Activated T-helper 1 cell treated with anti-CD3 and anti-CD28 coated beads, Interleukin-12 subunit alpha, Interleukin-12 subunit beta, Interleukin-2, Interleukin-4 antibody, amounts not matched to agents 30 ng/mL and 10 ng/mL and 1 ng/mL, durations not matched to agents 14 hours and 24 hours and 36 hours (primary cell): Measurements from ENCODE around the gene DOCK4. TPM values are rescaled to one million over a fixed set of nuclear protein-coding genes. Genes with fewer than 3 reads are reported as not detected.

Experiments
- DNase-seq: peaks from one replicate; pipeline ENCODE4 v3.0.0; 2021; ENCODE audit warnings: low spot score
- H3K27ac Mint-ChIP-seq: one replicate; pipeline ENCODE4 v1.8.0; 2021; ENCODE audit warnings: mild to moderate bottlenecking, mixed read lengths
- H3K27me3 Mint-ChIP-seq: one replicate; pipeline ENCODE4 v1.8.0; 2022; ENCODE audit warnings: mild to moderate bottlenecking, moderate library complexity, mixed read lengths; ENCODE audit not compliant: insufficient read depth
- H3K36me3 Mint-ChIP-seq: one replicate; pipeline ENCODE4 v1.8.0; 2021; ENCODE audit warnings: low read depth, mixed read lengths
- H3K4me1 Mint-ChIP-seq: one replicate; pipeline ENCODE4 v1.8.0; 2021; ENCODE audit warnings: low read depth, mixed read lengths
- H3K4me3 Mint-ChIP-seq: one replicate; pipeline ENCODE4 v1.8.0; 2021; ENCODE audit warnings: mild to moderate bottlenecking, moderate library complexity, mixed read lengths
- H3K9me3 Mint-ChIP-seq: one replicate; pipeline ENCODE4 v1.8.0; 2021; ENCODE audit warnings: mixed read lengths
- intact Hi-C: fragments of 100-400 bp; cut with micrococcal nuclease; formaldehyde crosslinking; loops from one replicate; pipeline ENCODE4 v1.15.1; 2024
- total RNA-seq: library from RNA; stranded (reverse); gene quantifications from 2 replicates; pipeline ENCODE4 v1.2.3, GENCODE V29; 2022

Gene DOCK4
- total RNA-seq, 1 donor from 2014 or later = 0.31 TPM

DNA sequence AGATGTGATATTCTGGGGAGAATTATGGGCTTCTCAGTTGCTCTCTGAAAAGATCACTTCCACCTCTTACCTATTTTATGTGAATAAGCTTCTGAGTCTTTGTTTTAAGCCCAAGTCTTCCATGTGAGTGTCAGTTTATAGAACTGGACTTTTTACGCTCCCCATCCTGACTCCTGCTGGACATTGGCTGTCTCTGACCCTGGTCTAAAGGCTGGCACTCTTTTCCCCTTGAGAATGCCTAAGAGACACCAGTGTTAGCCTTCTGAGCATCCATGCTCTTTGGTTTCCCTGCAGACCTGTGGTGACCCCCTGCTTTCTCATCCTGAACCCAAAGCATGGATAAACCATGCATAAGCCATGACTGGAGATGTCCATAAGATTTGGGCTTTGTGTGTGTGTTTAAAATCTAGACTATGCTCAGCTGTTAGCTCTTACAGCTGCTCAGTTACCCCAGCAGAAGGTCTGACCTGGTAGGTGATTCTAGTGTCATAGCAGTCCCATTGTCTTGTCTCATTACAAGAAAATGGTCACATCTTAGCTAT is 495.3 kb downstream of the DOCK4 start:
- no peaks in the 10 kb centered on the region for H3K9me3 Mint-ChIP-seq
- intact Hi-C loops = no loop called here
- no peak overlapping the region for H3K4me3 Mint-ChIP-seq
- H3K27ac Mint-ChIP-seq = no peak overlapping the region
- no peaks in the 10 kb centered on the region for H3K4me1 Mint-ChIP-seq
- no peaks in the 10 kb centered on the region for H3K36me3 Mint-ChIP-seq
- H3K27me3 Mint-ChIP-seq = peaks cover 3% of the 10 kb centered on the region
- no peak for DNase-seq

DNA sequence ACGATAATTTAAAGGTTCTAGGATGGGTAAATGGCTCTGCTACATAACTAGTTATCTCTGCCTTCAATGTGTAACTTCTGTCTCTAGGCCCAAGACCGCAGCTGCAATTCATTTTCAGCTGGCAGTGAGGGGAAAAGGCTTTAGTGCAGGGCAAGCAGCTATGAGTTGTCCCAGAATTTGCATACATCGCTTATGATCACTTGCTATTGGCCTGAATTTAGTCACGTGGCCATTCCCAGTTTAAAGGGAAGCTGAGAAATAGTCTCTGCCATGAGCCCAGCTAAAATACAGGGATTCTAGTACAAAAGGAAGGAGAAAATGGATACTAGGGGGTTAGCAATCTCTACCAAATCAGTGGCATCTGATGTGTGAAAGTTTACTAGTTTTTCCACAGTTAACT is 498.1 kb downstream of the DOCK4 start:
- Mint-ChIP-seq H3K9me3 (no peaks in the 10 kb centered on the region), H3K27ac (no peak overlapping the region), H3K4me3 (no peak overlapping the region), H3K27me3 (peaks cover 3% of the 10 kb centered on the region), H3K36me3 (no peaks in the 10 kb centered on the region), H3K4me1 (no peaks in the 10 kb centered on the region)
- intact Hi-C loops = no loop called here
- no peak for DNase-seq

- no peaks in the 10 kb centered on the region for H3K9me3 Mint-ChIP-seq
- no peak for DNase-seq
- H3K36me3 Mint-ChIP-seq = no peaks in the 10 kb centered on the region
- intact Hi-C loops = no loop called here
- H3K4me3 Mint-ChIP-seq = no peak overlapping the region
- H3K27ac Mint-ChIP-seq = no peak overlapping the region
- H3K27me3 Mint-ChIP-seq = no peaks in the 10 kb centered on the region
- no peaks in the 10 kb centered on the region for H3K4me1 Mint-ChIP-seq
These were observed 500.4 kb downstream of the DOCK4 start for GRCh38 chr7:111705807-111706206.

- Mint-ChIP-seq H3K9me3 (no peaks in the 10 kb centered on the region), H3K4me3 (no peak overlapping the region), H3K4me1 (no peaks in the 10 kb centered on the region), H3K27me3 (no peaks in the 10 kb centered on the region), H3K27ac (no peak overlapping the region), H3K36me3 (no peaks in the 10 kb centered on the region)
- intact Hi-C loops = no loop called here
- DNase-seq = no peak
These were observed 508.4 kb downstream of the DOCK4 start for GRCh38 chr7:111697771-111698170.

DNA sequence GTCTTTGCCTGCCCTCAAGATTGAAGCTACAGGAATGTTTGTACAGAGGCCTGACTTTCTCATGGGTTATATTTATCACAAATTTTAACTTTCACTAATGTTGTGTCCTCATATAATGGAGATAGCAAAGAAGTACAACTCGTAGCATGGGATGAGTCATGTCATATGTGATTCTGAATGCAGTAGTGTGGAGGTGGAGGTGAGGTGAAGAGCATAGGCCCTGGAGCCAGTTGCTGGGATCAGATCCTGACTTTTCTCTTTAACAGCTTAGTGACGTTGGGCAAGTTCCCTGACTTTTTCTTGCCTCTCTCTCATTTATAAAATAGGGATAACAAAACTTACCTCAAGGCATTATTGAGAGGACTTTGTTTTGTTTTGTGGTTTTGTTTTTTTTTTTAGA is 511.8 kb downstream of the DOCK4 start:
- H3K27me3 Mint-ChIP-seq = no peaks in the 10 kb centered on the region
- no peak overlapping the region for H3K4me3 Mint-ChIP-seq
- H3K9me3 Mint-ChIP-seq = no peaks in the 10 kb centered on the region
- no peaks in the 10 kb centered on the region for H3K4me1 Mint-ChIP-seq
- no peak for DNase-seq
- H3K36me3 Mint-ChIP-seq = no peaks in the 10 kb centered on the region
- intact Hi-C loops = no loop called here
- H3K27ac Mint-ChIP-seq = no peak overlapping the region

DNA sequence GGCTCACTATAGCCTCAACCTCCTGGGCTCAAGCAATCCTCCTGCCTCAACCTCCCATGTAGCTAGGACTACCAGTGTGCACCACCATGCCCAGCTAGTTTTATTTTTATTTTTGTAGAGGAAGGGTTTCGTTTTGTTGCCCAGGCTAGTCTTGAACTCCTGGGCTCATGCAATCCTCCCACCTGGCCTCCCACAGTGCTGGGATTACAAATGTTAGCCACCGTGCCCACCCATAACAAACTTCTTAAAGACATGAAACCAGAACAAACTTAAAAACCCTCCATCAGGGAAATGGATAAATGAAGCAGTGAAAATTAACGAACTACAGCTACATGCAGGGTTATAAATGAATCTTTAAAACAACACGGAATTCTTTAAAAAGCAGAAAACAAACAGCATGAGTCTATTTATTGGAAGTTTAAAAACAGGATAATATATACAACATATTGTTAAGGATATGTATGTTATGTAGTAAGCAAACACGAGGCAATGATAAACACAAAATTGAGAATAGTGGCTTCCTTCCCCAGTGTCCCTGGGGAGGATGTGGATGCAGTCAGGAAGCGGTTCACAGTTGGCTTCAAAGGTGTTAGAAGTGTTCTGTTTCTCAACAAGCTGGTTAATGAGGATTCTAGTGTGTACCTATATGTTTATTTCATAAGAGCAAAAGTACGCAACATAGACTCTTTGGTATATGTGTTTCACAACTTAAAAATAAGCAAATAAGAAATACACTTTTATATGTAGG is 515.7 kb downstream of the DOCK4 start:
- no peak for DNase-seq
- intact Hi-C loops = no loop called here
- no peaks in the 10 kb centered on the region for H3K27me3 Mint-ChIP-seq
- no peaks in the 10 kb centered on the region for H3K9me3 Mint-ChIP-seq
- no peaks in the 10 kb centered on the region for H3K36me3 Mint-ChIP-seq
- no peak overlapping the region for H3K27ac Mint-ChIP-seq
- H3K4me1 Mint-ChIP-seq = no peaks in the 10 kb centered on the region
- H3K4me3 Mint-ChIP-seq = no peak overlapping the region

GRCh38 chr7:111685349-111685748 is 520.9 kb downstream of the DOCK4 start:
- H3K36me3 Mint-ChIP-seq = no peaks in the 10 kb centered on the region
- no peak for DNase-seq
- no peak overlapping the region for H3K27ac Mint-ChIP-seq
- intact Hi-C loops = no loop called here
- no peaks in the 10 kb centered on the region for H3K9me3 Mint-ChIP-seq
- H3K4me3 Mint-ChIP-seq = no peak overlapping the region
- H3K27me3 Mint-ChIP-seq = no peaks in the 10 kb centered on the region
- H3K4me1 Mint-ChIP-seq = no peaks in the 10 kb centered on the region

DNA sequence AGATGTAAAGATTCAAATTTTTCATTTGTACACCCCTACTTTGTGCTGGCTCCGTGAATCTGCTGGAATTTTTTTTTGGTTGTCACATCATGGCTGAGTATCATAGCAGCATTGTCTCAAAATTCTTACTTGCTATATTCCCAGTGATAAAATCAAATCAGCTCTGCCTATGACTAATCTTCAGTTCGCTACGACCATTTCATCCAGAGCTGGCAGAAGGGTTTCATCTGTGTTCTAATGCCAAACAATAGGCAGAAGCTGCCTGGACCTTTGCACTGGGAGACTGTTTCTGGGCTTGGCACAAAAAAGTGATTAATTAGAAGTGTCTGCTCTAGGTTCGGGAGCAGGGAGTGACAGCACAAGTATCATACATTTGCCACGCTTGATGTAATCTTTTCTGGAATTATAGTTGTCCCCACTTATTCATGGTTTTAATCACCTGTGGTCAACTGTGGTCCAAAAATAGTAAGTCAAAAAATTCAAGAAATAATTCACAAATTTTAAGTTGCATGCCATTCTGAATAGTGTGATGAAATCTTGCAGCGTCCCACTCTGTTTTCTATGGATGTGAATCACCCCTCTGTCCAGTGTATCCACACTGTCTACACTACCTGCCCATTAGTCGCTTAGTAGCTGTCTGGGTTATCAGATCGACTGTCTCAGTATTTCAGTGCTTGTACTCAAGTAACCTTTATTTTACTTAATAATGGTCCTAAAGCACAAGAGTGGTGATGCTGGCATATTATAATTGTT is 523.4 kb downstream of the DOCK4 start:
- Mint-ChIP-seq H3K27ac (no peak overlapping the region), H3K27me3 (no peaks in the 10 kb centered on the region), H3K9me3 (no peaks in the 10 kb centered on the region)

GRCh38 chr7:111681242-111681641 is 525.0 kb downstream of the DOCK4 start:
- H3K27me3 Mint-ChIP-seq = no peaks in the 10 kb centered on the region
- no peaks in the 10 kb centered on the region for H3K36me3 Mint-ChIP-seq
- DNase-seq = no peak
- H3K4me1 Mint-ChIP-seq = no peaks in the 10 kb centered on the region
- no peaks in the 10 kb centered on the region for H3K9me3 Mint-ChIP-seq
- H3K27ac Mint-ChIP-seq = no peak overlapping the region
- intact Hi-C loops = no loop called here
- no peak overlapping the region for H3K4me3 Mint-ChIP-seq

More for the DNA sequence above, 523.4 kb downstream of the DOCK4 start:
- H3K4me3 Mint-ChIP-seq = no peak overlapping the region
- DNase-seq = no peak
- intact Hi-C loops = no loop called here
- no peaks in the 10 kb centered on the region for H3K4me1 Mint-ChIP-seq
- H3K36me3 Mint-ChIP-seq = no peaks in the 10 kb centered on the region

GRCh38 chr7:111678986-111679385 is 527.2 kb downstream of the DOCK4 start:
- intact Hi-C loops = no loop called here
- no peaks in the 10 kb centered on the region for H3K9me3 Mint-ChIP-seq
- DNase-seq = no peak
- H3K4me1 Mint-ChIP-seq = no peaks in the 10 kb centered on the region
- no peaks in the 10 kb centered on the region for H3K27me3 Mint-ChIP-seq
- H3K4me3 Mint-ChIP-seq = no peak overlapping the region
- H3K27ac Mint-ChIP-seq = no peak overlapping the region
- no peaks in the 10 kb centered on the region for H3K36me3 Mint-ChIP-seq

DNA sequence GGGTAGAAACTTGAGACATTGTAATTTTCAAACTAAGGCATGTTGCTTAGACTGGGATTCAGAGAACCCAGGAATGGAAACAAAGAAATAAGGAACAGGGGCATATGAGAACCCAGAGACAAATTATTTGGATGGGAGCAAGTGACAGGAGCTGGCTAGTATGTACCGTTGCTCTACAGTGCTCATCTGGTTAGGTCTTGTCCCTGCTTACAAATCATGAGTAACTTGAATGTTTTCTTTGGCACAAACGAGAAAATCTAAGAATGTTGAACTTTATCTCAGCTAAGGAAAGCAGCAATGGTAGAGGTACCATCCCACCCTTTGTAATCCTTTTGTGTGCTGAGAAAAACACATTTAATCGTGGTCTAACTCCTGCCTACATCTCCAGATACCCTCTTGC is 527.9 kb downstream of the DOCK4 start:
- Mint-ChIP-seq H3K27ac (no peak overlapping the region), H3K9me3 (no peaks in the 10 kb centered on the region), H3K36me3 (no peaks in the 10 kb centered on the region), H3K27me3 (no peaks in the 10 kb centered on the region), H3K4me1 (no peaks in the 10 kb centered on the region), H3K4me3 (no peak overlapping the region)
- intact Hi-C loops = no loop called here
- no peak for DNase-seq

- intact Hi-C loops = no loop called here
- Mint-ChIP-seq H3K27me3 (no peaks in the 10 kb centered on the region), H3K4me1 (no peaks in the 10 kb centered on the region), H3K36me3 (no peaks in the 10 kb centered on the region), H3K4me3 (no peak overlapping the region), H3K27ac (no peak overlapping the region), H3K9me3 (no peaks in the 10 kb centered on the region)
- no peak for DNase-seq
These were observed 528.4 kb downstream of the DOCK4 start for GRCh38 chr7:111677848-111678247.

- Mint-ChIP-seq H3K4me1 (no peaks in the 10 kb centered on the region), H3K9me3 (no peaks in the 10 kb centered on the region), H3K4me3 (no peak overlapping the region), H3K36me3 (no peaks in the 10 kb centered on the region), H3K27ac (no peak overlapping the region), H3K27me3 (no peaks in the 10 kb centered on the region)
- intact Hi-C loops = no loop called here
- DNase-seq = no peak
These were observed 529.4 kb downstream of the DOCK4 start for GRCh38 chr7:111676811-111677210.
